Left renal cortex interstitium (tissue), 4 donors: Measurements from ENCODE around the gene RAD23A. TPM values are rescaled to one million over a fixed set of nuclear protein-coding genes. Genes with fewer than 3 reads are reported as not detected.
"Not testable (repeated sequence)": the region's sequence is repeated elsewhere in the genome, so short reads cannot be mapped to it uniquely, and the experiment has no call there.

ENCODE experiments used
- DNase-seq, 4 donors: peaks; one replicate each; pipeline ENCODE4 v3.0.0-alpha.2; 2013; ENCODE audit warnings: low read depth in 4 of 4, low spot score in 2 of 4, missing footprints in 1 of 4
- polyA plus RNA-seq, 4 donors: library from polyadenylated mRNA; unstranded; fragments of 120-200 nt; gene quantifications; one replicate each; pipeline ENCODE4 v1.2.1, GENCODE V29; 2013; ENCODE audit not compliant: insufficient read length in 4 of 4

The RAD23A gene
- 100 to 1,000 TPM in 1 of 4 donors, 10 to 100 TPM in 3; 61.9 to 102 (median 87.3) TPM for polyA plus RNA-seq

DNA sequence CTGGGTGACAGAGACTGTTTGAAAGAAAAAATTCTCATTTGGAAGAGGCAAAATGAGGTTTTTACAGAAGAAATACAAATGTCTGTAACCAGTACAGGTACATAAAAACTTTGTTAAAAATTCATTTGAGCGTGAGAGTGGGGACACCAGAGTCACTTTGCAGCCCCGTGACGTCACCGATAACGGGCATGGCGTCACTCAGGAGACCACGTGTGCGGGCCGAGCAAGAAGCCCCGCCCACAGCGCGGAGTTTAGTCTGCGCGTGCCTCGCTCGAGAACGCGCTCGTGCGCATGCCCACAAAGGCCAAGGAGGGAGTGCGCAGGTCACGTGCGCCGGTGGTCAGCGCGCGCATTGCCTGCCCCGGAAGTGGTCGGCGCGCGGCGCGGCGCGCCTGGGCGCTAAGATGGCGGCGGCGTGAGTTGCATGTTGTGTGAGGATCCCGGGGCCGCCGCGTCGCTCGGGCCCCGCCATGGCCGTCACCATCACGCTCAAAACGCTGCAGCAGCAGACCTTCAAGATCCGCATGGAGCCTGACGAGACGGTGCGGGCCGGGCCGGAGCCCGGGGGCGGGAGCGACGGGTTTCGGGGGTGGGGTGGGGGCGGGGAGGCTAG, at the start of gene RAD23A:
Gene RAD23A, plus strand, starts transcription at position 384 of the 613 bp plus-strand sequence. Its CDS starts 87 bp downstream, at position 471.
- DNase-seq: peak in 3 of 4 donors; percentile 94 to 98 (median 97)

DNA sequence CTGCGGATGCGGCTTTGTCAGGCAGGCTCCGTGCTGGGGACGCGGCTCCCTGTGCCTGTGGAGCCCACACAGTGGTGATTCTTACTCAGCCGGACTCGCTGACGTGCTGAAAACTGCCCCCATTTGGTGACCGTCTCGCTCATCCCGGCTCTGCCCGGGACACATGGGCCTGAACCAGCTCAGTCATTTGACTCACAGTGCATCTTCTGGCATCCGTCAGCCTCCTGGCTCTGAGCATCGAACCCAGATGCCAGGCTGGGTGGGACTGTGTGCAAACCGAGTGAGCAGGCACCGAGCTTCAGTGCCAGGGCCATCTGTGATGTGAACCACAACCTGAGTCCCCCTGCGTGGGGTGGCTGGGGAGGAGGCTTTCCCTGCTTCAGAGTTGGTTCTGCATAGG, 49.2 kb upstream of the RAD23A start:
- no peak for DNase-seq

DNA sequence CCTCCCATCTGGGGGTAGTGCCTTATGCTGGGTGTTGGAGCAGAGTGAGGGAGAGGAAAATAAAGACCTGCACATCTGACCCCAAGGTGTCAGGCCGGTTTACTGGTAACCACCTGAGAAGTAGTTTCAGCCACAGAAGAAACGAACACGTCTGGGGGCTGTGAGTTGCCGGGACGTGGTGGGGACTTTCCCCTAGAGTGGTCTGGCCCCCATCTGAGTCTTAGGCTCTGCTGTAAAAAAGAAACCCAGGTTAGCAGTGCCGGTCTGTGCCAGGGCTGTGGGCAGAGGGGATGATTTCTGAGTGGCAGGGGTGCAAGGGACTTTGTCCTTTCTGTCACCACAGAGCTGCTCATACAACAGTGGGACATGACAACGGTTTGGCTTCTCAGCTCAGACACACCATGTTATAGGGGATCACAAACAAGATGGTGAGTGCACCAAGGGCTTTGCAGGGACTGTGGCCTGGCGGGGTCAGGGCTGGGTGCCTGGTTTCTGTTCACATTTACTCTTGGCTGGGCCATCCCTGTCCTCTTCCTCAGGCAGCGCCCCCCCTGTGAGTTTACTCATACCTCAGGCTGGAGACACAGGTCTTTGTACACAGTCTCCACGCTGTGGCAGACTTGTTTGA, 45.7 kb upstream of the RAD23A start:
- DNase-seq: no peak

DNA sequence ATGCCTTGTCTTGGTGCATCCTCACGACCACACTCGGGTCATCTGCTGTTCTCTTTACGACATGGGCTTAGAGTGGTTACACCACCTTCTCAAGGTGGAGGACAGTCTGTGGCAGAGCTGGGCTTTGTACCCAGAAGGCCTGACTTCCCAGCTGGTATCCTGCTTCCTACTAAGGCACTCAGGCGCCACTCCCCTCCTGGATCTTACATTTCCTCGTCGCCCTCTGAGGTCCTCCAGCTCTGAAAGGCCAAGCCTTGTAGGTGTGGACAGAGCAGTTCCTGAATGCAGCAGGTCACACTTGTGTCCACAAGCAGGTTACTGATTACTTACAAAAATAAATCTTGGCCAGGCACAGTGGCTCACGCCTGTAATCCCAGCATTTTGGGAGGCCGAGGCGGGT, 38.5 kb upstream of the RAD23A start:
- DNase-seq: no peak

DNA sequence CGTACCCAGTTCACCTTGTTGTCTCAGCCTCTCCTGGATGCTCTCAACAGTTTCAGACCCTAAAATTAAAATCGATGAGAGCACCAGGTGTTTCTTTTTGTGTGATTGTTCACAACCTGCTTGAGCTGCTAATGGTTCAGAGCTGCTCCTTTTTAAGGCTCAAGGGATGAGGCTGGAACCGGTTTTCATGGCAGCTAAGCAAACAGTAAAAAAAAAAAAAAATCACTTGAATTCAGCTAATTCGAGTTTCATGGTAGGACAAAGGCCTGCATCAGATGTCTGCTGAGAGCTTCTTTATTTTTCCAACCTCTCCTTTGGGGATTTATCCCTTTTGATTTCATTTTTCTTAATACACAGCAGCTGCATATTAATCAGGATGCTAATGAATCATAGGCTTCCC, 33.1 kb upstream of the RAD23A start:
- no peak for DNase-seq

DNA sequence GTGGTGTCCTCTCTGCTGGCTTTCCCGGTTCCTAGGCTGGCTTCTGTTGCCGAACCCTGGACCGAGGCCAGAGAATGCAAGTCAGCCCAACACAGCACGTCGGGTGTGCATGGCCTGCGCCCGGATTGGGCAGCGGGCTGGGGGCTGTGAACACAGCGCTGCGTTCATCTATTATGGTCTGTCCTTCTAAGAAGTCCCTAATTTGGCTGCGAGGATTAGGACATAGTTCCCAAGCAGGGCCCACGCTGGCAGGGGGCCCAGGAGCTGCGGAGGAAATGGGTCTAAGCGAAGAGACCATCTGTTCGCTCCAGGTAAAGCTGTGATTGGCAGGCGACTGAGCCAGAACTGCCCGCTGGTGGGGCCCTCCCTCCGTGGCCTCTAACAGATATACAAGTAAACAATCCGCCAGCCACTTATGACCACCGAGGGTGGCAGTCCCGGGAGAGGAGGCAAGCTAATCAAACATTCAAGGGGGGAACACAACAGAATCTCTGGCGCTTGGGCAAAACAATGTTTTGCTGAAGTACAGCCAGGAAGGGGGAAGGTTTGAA, 32.6 kb upstream of the RAD23A start:
- DNase-seq: peak in 1 of 4 donors; percentile 34

DNA sequence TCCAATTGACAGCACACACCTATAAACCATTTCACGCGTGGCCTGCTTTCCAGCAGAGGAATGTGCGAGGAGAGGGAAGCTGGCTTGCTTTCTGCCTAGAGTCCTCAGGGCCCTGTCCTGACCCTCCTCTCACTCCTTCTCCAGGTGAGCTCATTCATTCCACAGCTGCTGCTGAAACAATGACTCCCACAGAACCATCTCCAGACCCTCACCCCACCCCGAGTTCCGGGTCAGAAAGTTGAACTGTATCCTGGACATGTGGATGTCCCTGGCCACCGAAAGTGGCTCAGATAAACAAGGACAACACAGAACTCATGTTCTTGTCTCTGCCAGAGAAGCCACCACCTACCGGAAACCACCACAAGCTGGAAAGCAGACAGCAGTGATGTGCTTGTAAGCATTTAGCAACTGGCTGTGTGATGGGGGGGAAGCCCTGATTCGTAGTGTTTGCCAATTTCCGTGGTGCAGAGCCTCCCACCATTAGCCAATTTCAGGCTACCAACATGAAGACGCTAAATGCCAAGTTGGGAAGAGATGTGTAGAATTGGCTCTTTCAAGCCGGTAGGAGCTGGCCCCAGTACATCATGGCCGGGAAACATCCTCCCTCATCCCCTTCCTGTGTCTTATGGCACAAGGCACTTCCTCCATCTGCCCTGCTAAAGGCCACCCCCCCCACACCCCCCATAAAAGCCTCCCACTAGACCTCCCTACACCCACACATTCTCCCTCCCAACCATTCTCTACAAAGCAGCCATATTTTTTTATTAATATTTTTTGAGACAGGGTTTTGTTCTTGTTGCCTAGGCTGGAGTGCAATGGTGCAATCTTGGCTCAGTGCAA, 31.6 kb upstream of the RAD23A start:
- DNase-seq: no peak

DNA sequence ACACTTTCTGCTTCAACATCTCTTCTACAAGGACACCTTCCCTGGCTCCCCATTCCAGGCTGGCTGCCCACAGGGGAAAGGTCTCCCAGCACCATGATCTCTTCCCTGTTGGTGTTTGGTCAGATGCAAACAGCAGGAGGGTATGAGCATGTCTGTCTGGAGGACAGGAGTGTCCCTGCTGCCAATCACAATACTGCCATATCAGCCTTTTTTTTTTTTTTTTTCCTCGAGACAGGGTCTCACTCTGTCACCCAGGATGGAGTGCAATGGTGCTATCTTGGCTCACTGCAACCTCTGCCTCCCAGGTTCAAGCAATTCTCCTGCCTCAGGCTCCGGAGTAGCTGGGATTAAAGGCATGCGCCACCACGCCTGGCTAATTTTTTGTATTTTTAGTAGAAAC, 29.8 kb upstream of the RAD23A start:
- DNase-seq: not testable (repeated sequence)

DNA sequence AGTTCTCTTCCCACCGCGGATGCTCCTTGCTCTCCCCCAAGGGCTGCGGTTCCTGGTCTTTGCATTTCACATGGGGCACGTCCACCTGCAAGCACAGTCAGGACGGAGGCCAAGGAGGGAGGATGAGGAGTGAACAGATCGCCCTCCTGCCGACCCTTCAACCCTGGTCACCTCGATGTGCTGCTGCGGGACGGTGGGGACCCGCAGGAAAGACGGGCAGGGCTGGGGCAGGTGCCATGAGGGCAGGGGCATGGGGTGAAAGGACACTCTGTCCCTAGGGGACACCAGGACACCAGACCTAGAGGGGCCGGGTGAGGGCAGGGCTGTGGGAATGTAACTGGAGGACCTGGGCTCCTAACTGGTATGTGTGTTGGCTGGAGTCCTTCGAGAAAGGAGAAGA, 27.4 kb upstream of the RAD23A start:
- no peak for DNase-seq

DNA sequence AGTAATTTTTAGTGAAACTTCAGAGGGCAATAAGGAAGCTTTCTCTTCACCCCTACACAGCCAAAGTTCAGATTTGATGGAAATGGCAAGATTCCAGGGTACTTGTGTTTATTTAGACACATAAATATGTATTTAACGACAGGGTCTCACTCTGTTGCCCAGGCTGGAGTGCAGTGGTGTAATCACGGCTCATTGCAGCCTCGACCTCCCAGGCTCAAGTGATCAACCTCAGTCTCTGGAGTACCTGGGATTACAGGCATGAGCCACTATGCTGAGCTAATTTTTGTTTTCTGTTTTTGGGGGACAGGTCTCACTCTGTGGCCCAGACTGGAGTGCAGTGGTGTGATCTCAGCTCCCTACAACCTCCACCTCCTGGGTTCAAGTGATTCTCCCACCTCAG, 24.6 kb upstream of the RAD23A start:
- DNase-seq: no peak

DNA sequence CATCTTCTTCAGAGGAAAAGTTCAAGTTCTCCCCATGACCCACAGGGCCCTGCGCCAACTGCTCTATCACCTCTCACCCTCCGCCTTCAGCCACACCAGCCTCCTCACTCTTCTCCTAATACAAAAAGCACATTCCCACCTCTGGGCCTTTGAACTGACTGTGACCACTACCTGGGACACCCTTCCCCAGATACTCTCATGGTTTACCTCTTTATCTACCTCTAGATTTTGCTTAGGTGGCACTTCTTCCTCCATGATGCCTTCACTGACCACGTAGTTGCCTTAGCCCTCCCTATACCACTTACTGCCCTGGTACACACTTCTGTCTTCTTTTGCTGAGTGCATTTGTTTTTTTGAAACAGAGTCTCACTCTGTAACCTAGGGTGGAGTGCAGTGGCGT, 22.7 kb upstream of the RAD23A start:
- DNase-seq: no peak

DNA sequence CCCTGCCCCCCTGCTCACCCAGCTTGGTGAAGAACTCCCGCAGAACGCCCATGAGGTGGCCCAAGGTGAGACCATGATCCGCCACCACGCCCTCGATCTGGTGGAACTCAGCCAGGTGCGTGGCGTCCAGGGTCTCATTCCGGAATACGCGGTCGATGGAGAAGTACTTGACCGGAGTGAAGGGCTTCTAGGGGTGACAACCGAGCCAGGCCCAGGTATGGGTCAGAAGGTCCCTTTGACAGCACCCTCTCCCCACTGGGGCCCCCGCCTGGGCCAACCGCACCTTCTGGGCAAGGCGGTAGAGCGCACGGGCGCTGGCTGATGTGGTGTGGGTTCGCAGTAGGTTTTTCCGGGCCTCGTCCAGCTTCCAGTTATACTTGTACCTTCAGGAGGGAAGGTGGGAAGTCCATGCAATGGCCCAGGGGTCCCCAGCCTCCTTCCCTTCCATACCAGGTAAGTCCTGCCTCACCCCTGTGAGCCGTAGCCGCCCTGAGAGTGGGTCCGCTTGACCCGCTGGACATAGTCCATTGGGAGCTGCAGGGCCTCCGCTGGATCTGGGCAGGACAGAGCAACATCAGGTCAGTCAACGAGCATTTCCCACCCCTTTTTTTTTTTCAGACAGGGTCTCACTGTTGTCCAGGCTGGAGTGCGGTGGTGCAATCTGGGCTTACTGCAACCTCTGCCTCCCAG, 20.9 kb upstream of the RAD23A start:
- DNase-seq: no peak

DNA sequence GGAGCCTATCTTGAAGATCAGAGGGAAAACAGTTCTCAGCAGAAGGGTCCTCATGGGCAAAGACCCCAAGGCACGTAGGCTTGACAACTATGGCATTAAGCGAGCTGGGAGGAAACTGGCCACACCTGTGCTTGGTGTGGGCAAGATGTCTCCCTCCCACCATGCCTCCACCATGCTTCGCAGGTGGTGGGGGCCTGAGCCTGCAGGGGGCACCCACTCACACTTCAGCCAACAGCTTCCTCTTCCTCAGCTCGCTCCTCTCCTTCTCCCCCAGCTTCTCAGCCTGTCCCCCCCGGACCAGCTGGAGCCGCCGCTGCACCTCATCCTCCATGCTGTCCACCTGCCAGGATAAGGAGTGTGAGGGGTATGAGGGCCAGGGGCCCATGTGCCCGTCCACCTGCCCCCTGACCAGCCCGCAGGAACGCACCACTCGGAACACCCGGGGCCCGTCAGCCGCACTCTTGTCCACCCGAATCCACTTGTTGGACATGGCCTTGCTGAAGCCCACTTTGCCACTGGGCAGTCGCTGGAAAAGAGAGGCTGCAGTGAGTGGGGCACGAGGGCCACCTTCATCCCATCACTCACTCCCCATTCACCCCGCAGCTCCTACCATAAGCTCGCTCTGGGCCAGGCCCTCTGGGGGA, 15.5 kb upstream of the RAD23A start:
- no peak for DNase-seq

DNA sequence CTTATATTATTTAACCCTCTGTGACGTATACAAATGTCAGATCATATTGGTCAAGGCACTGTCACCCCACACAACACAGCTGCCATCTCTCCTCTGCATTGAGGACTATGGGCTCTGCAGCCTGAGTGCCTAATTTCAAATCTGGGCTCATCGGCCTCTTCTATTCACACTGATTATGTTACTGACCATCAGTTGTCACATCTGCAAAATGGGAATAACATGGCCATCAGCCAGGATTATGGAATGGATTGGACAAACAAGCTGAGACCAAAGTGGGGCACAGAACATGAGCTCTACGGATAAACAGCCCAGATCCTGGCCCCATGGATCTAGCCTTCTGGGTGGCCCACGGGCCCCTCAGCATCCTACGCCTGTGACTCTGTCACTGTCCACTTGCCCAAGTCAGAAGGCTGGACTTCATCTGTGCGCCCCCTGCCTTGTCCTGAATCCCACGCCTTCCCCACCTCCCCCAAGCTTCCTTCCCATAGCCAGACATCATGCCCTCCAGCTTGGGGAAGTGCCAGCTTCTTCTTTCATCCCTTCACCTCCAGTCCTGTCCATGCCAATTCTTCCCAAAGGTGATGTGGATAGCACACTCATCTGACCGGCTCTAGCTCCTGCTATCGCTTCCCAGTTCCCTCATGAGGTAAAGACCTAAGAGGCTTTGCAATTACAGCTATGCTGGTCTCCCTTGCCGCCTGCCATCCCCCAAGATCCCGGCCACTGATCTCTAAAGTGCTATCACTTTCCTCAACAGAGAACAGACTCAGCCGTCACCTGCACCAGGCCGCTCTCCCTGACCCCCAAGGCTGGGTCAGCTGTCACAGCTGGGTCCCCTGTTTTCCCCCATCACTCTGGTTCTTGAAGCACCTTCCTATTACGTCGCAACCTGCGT, 13.0 kb upstream of the RAD23A start:
- no peak for DNase-seq

DNA sequence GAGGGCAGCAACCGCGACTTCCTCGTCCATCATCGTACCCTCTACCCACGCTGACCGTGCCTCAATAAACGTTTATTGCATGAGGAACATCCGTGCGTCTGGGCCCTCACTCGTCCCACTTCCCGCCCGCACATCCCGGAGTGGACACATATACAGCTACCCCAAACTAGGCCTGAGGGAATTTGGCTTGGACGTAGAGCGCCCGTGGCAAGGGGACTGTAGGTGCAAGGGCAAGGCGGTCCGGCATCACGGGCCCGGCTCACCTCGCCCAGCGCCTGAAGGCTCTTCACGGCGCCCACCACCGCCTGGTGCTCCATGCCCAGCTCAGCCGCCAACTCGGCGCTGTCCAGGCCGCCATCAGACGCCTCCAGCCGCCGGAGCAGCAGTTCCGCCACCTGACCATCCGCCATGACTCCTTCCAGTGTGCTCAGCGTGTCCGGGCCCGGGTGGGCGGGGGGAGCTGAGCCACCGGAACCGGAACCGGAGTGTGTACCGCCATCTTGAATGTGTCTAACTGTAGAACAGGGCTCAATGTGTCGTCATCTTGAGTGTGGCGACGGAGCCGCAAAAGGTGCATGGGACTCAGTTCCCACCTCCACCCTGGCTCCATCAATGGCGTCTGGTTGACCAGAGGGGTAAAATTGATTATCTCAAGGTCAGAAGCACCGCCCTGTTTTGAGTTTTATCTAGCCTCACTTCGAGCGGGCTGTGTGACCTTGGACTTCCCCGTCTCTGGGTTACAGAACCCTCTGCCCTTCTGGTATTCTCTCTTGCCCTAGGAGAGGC, 12.2 kb upstream of the RAD23A start, which contains the start of gene FARSA:
Gene FARSA, minus strand, starts transcription at position 425 of the 786 bp plus-strand sequence. Its CDS starts 15 bp downstream, at position 410.
- DNase-seq: peak in 2 of 4 donors; percentile 82 to 88

DNA sequence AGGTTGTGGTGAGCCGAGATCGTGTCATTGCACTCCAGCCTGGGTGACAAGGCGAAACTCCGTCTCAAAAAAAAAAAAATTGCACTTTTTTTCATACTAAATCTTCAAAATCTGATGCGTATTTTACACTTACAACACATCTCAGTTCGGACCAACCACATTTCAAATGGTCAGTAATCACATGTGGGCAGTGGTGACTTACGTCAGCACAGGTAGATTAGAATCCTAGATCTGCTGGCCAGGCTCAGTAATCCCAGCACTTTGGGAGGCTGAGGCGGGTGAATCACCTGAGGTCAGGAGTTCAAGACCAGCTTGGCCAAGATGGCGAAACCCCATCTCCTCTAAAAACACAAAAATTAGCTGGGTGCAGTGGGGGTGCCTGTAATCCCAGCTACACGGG, 10.6 kb upstream of the RAD23A start:
- no peak for DNase-seq

DNA sequence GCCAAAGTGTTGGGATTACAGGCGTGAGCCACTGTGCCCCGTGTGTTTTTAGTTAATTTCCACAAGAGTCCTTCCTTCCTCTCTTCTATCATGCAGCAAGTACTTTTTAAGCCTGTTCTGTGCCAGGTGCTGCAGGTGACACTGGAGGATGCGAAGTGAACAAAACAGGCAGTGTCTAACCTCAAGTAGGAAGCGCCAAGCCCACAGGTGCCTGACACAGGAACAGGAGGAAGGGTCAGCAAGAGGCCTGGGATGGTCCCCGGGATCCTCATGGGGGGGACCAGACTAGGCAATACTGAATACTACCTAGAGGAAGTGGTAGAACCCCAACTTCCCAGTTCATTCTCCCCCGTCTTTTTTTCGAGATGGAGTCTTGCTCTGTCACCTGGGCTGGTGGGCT, 9.1 kb upstream of the RAD23A start:
- DNase-seq: no peak
